Transverse colon (tissue), 4 donors: Measurements from ENCODE around the gene UBXN1.

Experiments used
- EP300 ChIP-seq: sonication (generic); formaldehyde crosslinking; IDR thresholded peaks from one replicate; pipeline ENCODE4 v1.6.1; 2017; ENCODE audit warnings: antibody characterized with exemption, low read depth
- POLR2A ChIP-seq: fragments of 450-650 bp; IDR thresholded peaks from one replicate; pipeline ENCODE4 v1.6.1; 2016; ENCODE audit warnings: antibody characterized with exemption, mild to moderate bottlenecking, moderate library complexity
- POLR2AphosphoS5 ChIP-seq, 3 donors: sonication (generic); formaldehyde crosslinking; IDR thresholded peaks; one replicate each; pipeline ENCODE4 v1.6.1; 2016; ENCODE audit warnings: antibody characterized with exemption in 3 of 3
- TF ChIP-seq, protein P1 (sequence below), 5 experiments: fragments of 200-600 bp in 3 of 5; fragments of 450-650 bp in 2 of 5; sonication (generic) in 3 of 5; IDR thresholded peaks; 1 replicate in 2 of 5; 2 replicates in 3 of 5; pipeline ENCODE4 v1.5.1; 2016 to 2017; ENCODE audit warnings: antibody characterized with exemption in 5 of 5, inconsistent platforms in 3 of 5, mild to moderate bottlenecking in 2 of 5, moderate library complexity in 1 of 5

- TF ChIP-seq, protein P1, sequence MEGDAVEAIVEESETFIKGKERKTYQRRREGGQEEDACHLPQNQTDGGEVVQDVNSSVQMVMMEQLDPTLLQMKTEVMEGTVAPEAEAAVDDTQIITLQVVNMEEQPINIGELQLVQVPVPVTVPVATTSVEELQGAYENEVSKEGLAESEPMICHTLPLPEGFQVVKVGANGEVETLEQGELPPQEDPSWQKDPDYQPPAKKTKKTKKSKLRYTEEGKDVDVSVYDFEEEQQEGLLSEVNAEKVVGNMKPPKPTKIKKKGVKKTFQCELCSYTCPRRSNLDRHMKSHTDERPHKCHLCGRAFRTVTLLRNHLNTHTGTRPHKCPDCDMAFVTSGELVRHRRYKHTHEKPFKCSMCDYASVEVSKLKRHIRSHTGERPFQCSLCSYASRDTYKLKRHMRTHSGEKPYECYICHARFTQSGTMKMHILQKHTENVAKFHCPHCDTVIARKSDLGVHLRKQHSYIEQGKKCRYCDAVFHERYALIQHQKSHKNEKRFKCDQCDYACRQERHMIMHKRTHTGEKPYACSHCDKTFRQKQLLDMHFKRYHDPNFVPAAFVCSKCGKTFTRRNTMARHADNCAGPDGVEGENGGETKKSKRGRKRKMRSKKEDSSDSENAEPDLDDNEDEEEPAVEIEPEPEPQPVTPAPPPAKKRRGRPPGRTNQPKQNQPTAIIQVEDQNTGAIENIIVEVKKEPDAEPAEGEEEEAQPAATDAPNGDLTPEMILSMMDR (IDR thresholded peaks at IDR 0.05) = no peak
- TF ChIP-seq POLR2AphosphoS5 (IDR thresholded peaks at IDR 0.05) (no peak), POLR2A (no peak), EP300 (no peak)
Observed at GRCh38 chr11:62710001-62710345, 31.1 kb upstream of the UBXN1 start.
